SK-N-SH (cell line): ENCODE results near the gene SLC6A20. TPM values are rescaled to one million over a fixed set of nuclear protein-coding genes. Genes with fewer than 3 reads are reported as not detected.

Experiments
- CTCF ChIA-PET: fragments of 300-600, 350-600 bp; formaldehyde crosslinking; extraction: SDS; loops from one replicate; lab custom pipeline; 2021; lab: Yijun Ruan, JAX
- POLR2A ChIA-PET: fragments of 350-600 bp; sonication (Branson Sonifier 250); formaldehyde crosslinking; extraction: SDS; loops from one replicate; lab custom pipeline; 2020; ENCODE audit warnings: antibody characterized with exemption, inconsistent platforms; lab: Yijun Ruan, JAX
- DNase-seq: peaks from one replicate; pipeline ENCODE4 v3.0.0; 2012
- H2AFZ ChIP-seq: fragments of 200-600 bp; sonication (generic); 2 replicates; pipeline ENCODE4 v1.8.1; 2016; ENCODE audit warnings: antibody characterized with exemption, mild to moderate bottlenecking, low read depth
- H3F3A ChIP-seq: fragments of 200-600 bp; sonication (generic); replicated peaks from 2 replicates; pipeline ENCODE3; 2016; ENCODE audit warnings: antibody characterized with exemption, mild to moderate bottlenecking; ENCODE audit not compliant: insufficient read depth
- H3K27ac ChIP-seq, 2 experiments: fragments of 200-500 bp in 1 of 2; fragments of 200-600 bp in 1 of 2; sonication (Bioruptor generic) in 1 of 2; sonication (generic), shearing (Covaris generic) in 1 of 2; 2 replicates each; pipeline versions ENCODE4 v1.5.1 to v1.6.1; 2014 to 2016; ENCODE audit warnings: low read depth in 2 of 2, inconsistent platforms in 1 of 2, low read length in 1 of 2, mild to moderate bottlenecking in 1 of 2, mixed read lengths in 1 of 2
- H3K27me3 ChIP-seq: fragments of 200-600 bp; sonication (generic), shearing (Covaris generic); 2 replicates; pipeline ENCODE4 v1.6.1; 2016; ENCODE audit warnings: mixed run types; ENCODE audit not compliant: insufficient read depth
- H3K36me3 ChIP-seq, 2 experiments: fragments of 200-500 bp in 1 of 2; fragments of 200-600 bp in 1 of 2; sonication (Bioruptor generic) in 1 of 2; sonication (generic) in 1 of 2; replicated peaks in 1 of 2; 2 replicates each; pipeline versions ENCODE3 to v1.5.1; 2014 to 2016; ENCODE audit warnings: low read length in 1 of 2, mild to moderate bottlenecking in 1 of 2; ENCODE audit not compliant: insufficient read depth in 2 of 2, control insufficient read depth in 1 of 2
- H3K4me1 ChIP-seq, 2 experiments: fragments of 200-500 bp in 1 of 2; fragments of 200-600 bp in 1 of 2; sonication (Bioruptor generic) in 1 of 2; sonication (generic), shearing (Covaris generic) in 1 of 2; 2 replicates each; pipeline versions ENCODE4 v1.5.1 to v1.6.1; 2014 to 2016; ENCODE audit warnings: low read depth in 1 of 2, low read length in 1 of 2, mixed run types in 1 of 2; ENCODE audit not compliant: insufficient read depth in 2 of 2, control insufficient read depth in 1 of 2
- H3K4me2 ChIP-seq: fragments of 200-600 bp; sonication (generic), shearing (Covaris generic); 2 replicates; pipeline ENCODE4 v1.6.1; 2017; ENCODE audit warnings: mixed run types
- H3K4me3 ChIP-seq, 2 experiments: fragments of 200-500 bp in 1 of 2; fragments of 200-600 bp in 1 of 2; sonication (Bioruptor generic) in 1 of 2; sonication (generic), shearing (Covaris generic) in 1 of 2; 2 replicates each; pipeline versions ENCODE4 v1.5.1 to v1.8.1; 2014 to 2016; ENCODE audit warnings: low read depth in 2 of 2, inconsistent platforms in 1 of 2, low read length in 1 of 2, mild to moderate bottlenecking in 1 of 2, mixed read lengths in 1 of 2, moderate library complexity in 1 of 2
- H3K79me2 ChIP-seq: fragments of 200-600 bp; sonication (generic); 2 replicates; pipeline ENCODE4 v1.8.1; 2017; ENCODE audit warnings: mild to moderate bottlenecking; ENCODE audit not compliant: insufficient read depth
- H3K9ac ChIP-seq: fragments of 200-600 bp; sonication (generic); 2 replicates; pipeline ENCODE4 v1.6.1; 2017; ENCODE audit warnings: mixed run types
- H3K9me2 ChIP-seq: fragments of 200-600 bp; sonication (generic); 2 replicates; pipeline ENCODE4 v1.6.1; 2017; ENCODE audit warnings: mixed run types
- H3K9me3 ChIP-seq: fragments of 200-600 bp; sonication (generic); 2 replicates; pipeline ENCODE4 v1.6.1; 2017; ENCODE audit warnings: mixed run types, mild to moderate bottlenecking, moderate library complexity
- H4K20me1 ChIP-seq: fragments of 200-600 bp; sonication (generic); 2 replicates; pipeline ENCODE4 v1.6.1; 2017; ENCODE audit warnings: mild to moderate bottlenecking, mixed run types; ENCODE audit not compliant: insufficient read depth
- CHD2 ChIP-seq: fragments of 150-350 bp; IDR thresholded peaks from 2 replicates; pipeline ENCODE4 v1.6.1; 2018; ENCODE audit warnings: low read length; ENCODE audit not compliant: partially characterized antibody
- ELF1 ChIP-seq: IDR thresholded peaks from 2 replicates; pipeline ENCODE4 v1.4.0; 2012
- EZH2phosphoT487 ChIP-seq: fragments of 200-600 bp; sonication (generic); IDR thresholded peaks from 2 replicates; pipeline ENCODE4 v1.6.1; 2017; ENCODE audit warnings: low read depth, mixed run types, mild to moderate bottlenecking, antibody characterized with exemption, moderate library complexity, borderline replicate concordance
- GABPA ChIP-seq: IDR thresholded peaks from 2 replicates; pipeline ENCODE4 v1.4.0; 2012; ENCODE audit warnings: low read depth, mild to moderate bottlenecking
- MXI1 ChIP-seq: IDR thresholded peaks from 2 replicates; pipeline ENCODE4 v1.6.1; 2012; ENCODE audit warnings: mild to moderate bottlenecking, low read depth, low read length, improper control_type of control experiment
- NFIC ChIP-seq: IDR thresholded peaks from 2 replicates; pipeline ENCODE4 v1.4.0; 2012; ENCODE audit warnings: borderline replicate concordance
- PBX3 ChIP-seq: IDR thresholded peaks from 2 replicates; pipeline ENCODE4; 2012
- POLR2AphosphoS5 ChIP-seq: IDR thresholded peaks from 2 replicates; pipeline ENCODE4 v1.6.1; 2012; ENCODE audit warnings: low read depth, low read length
- RAD21 ChIP-seq: IDR thresholded peaks from 2 replicates; pipeline ENCODE4 v1.6.1; 2012; ENCODE audit warnings: mild to moderate bottlenecking, low read length
- REST ChIP-seq: IDR thresholded peaks from 2 replicates; pipeline ENCODE4 v1.6.1; 2012; ENCODE audit warnings: mild to moderate bottlenecking, low read depth, low read length, moderate library complexity
- RFX5 ChIP-seq: IDR thresholded peaks from 2 replicates; pipeline ENCODE4 v1.6.1; 2012; ENCODE audit warnings: mild to moderate bottlenecking, improper control_type of control experiment, low read length
- RXRA ChIP-seq: IDR thresholded peaks from 2 replicates; pipeline ENCODE4 v1.4.0; 2012; ENCODE audit warnings: low read depth, mild to moderate bottlenecking, borderline replicate concordance
- TEAD4 ChIP-seq: IDR thresholded peaks from 2 replicates; pipeline ENCODE4 v1.4.0; 2012; ENCODE audit warnings: mild to moderate bottlenecking, borderline replicate concordance; ENCODE audit not compliant: insufficient read depth
- USF2 ChIP-seq: fragments of 150-350 bp; IDR thresholded peaks from 2 replicates; pipeline ENCODE4 v1.6.1; 2017; ENCODE audit warnings: antibody characterized with exemption, low read length, low read depth, borderline replicate concordance
- WGBS: methylation state at CpG from one replicate; pipeline ENCODE4 v1.1.6; 2017; ENCODE audit warnings: low lambda C conversion rate; 5-methylcytosine and 5-hydroxymethylcytosine counted together
- polyA plus RNA-seq, 3 experiments: library from polyadenylated mRNA; depleted of rRNA; stranded (reverse); fragments of >200 nt; gene quantifications; 2 replicates each; pipeline ENCODE4 v1.2.3, GENCODE V29; 2012
- TF ChIP-seq, protein P1 (sequence below): fragments of 150-350 bp; IDR thresholded peaks from 2 replicates; pipeline ENCODE4 v1.6.1; 2016; ENCODE audit warnings: mild to moderate bottlenecking, low read depth, low read length
- TF ChIP-seq, protein P2 (sequence below): IDR thresholded peaks from 2 replicates; pipeline ENCODE4 v1.4.0; 2012; ENCODE audit warnings: low read depth, borderline replicate concordance

Gene SLC6A20
- polyA plus RNA-seq, 1 of the 3 experiments (the other 2 are of a cell fraction) = not detected

DNA sequence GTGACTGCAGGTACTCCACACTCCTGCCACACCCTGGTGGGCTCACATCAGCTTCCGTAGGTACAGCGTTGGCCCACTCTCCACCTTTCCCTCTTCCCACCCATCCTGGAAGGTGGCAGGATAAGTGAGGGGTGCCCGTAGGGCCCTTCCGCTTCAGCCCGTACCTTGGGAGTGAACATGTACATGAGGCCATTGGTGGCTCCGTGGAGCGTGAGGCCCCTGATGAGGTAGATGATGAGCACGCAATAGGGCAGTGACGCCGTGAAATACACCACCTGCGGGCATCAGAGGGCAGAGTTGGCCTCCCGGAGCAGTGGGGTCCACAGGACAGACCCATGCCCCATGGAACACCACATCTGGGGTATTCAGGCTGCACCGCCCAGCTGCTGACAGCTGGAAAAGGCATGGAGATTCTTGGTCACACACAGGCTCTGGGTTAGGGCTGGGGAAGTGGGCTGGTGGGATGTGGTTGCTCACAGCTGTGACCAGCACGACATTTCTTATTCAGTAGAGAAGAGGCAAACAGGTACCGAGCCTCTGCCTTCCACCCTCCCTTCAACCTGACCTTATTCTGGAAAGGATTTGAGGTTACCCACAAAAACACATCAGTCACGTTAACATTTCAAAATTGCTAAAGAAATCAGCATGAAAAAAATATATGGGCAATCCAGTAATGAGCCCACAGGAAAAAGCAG, 23.8 kb downstream of the SLC6A20 start (continued):
- no peak for TF ChIP-seq CHD2
- TF ChIP-seq, protein P1, sequence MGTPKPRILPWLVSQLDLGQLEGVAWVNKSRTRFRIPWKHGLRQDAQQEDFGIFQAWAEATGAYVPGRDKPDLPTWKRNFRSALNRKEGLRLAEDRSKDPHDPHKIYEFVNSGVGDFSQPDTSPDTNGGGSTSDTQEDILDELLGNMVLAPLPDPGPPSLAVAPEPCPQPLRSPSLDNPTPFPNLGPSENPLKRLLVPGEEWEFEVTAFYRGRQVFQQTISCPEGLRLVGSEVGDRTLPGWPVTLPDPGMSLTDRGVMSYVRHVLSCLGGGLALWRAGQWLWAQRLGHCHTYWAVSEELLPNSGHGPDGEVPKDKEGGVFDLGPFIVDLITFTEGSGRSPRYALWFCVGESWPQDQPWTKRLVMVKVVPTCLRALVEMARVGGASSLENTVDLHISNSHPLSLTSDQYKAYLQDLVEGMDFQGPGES = no peak
- no peak for TF ChIP-seq EZH2phosphoT487
- no peak for TF ChIP-seq RAD21
- no peak for TF ChIP-seq RXRA

GRCh38 chr3:45771831-45772230, 24.5 kb downstream of the SLC6A20 start:
- Histone ChIP-seq H3K9me3 (no peaks in the 10 kb centered on the region), H4K20me1 (no peaks in the 10 kb centered on the region), H3K27me3 (peaks cover 14% of the 10 kb centered on the region; the same call in 1 of the 2 replicates), H3K36me3 (no peaks in the 10 kb centered on the region), H3K4me2 (no peak overlapping the region), H3F3A (no peaks in the 10 kb centered on the region), H3K9me2 (no peaks in the 10 kb centered on the region), H2AFZ (no peak overlapping the region), H3K4me1 (no peaks in the 10 kb centered on the region), H3K27ac (no peak overlapping the region), H3K9ac (no peak overlapping the region), H3K4me3 (no peak overlapping the region), H3K79me2 (no peaks in the 10 kb centered on the region)
- DNase-seq = no peak
- ChIA-PET POLR2A (no interaction called here), CTCF (interaction anchor here (1.1 to 4.0 kb wide), 3 partner anchors 10 to 307 kb away, joined by 3 to 30 read pairs (median 3); no protein-coding TSS in a partner anchor)
- TF ChIP-seq GABPA (no peak), RFX5 (no peak), NFIC (no peak), MXI1 (no peak)
- WGBS = 86% methylated on average over 5 of the region's 5 CpGs

GRCh38 chr3:45771166-45771775, 25.1 kb downstream of the SLC6A20 start:
- H2AFZ ChIP-seq = no peak overlapping the region
- H3K27ac ChIP-seq = no peak overlapping the region
- H4K20me1 ChIP-seq = no peaks in the 10 kb centered on the region
- ChIA-PET POLR2A (no interaction called here), CTCF (interaction anchor here (1.1 to 4.0 kb wide), 5 partner anchors 10 to 308 kb away, joined by 3 to 30 read pairs (median 5); no protein-coding TSS in a partner anchor)
- no peak overlapping the region for H3K9ac ChIP-seq
- no peaks in the 10 kb centered on the region for H3K9me3 ChIP-seq
- H3K79me2 ChIP-seq = no peaks in the 10 kb centered on the region
- H3K27me3 ChIP-seq = peaks cover 14% of the 10 kb centered on the region; the same call in 1 of the 2 replicates
- no peaks in the 10 kb centered on the region for H3K4me1 ChIP-seq
- H3K4me3 ChIP-seq = no peak overlapping the region
- no peaks in the 10 kb centered on the region for H3K36me3 ChIP-seq
- H3K4me2 ChIP-seq = no peak overlapping the region
- H3F3A ChIP-seq = no peaks in the 10 kb centered on the region
- H3K9me2 ChIP-seq = no peaks in the 10 kb centered on the region
- no peak for DNase-seq
- WGBS = 46% methylated on average over 6 of the region's 9 CpGs
- TF ChIP-seq, protein P2, sequence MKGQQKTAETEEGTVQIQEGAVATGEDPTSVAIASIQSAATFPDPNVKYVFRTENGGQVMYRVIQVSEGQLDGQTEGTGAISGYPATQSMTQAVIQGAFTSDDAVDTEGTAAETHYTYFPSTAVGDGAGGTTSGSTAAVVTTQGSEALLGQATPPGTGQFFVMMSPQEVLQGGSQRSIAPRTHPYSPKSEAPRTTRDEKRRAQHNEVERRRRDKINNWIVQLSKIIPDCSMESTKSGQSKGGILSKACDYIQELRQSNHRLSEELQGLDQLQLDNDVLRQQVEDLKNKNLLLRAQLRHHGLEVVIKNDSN = no peak
- TF ChIP-seq TEAD4 = no peak
- no peak for TF ChIP-seq PBX3
- TF ChIP-seq RXRA = no peak
- TF ChIP-seq CHD2 = no peak
- TF ChIP-seq USF2 = no peak
- no peak for TF ChIP-seq RAD21
- no peak for TF ChIP-seq POLR2AphosphoS5
- no peak for TF ChIP-seq REST
- no peak for TF ChIP-seq ELF1
